ENCODE results near the gene USP12.

DNA sequence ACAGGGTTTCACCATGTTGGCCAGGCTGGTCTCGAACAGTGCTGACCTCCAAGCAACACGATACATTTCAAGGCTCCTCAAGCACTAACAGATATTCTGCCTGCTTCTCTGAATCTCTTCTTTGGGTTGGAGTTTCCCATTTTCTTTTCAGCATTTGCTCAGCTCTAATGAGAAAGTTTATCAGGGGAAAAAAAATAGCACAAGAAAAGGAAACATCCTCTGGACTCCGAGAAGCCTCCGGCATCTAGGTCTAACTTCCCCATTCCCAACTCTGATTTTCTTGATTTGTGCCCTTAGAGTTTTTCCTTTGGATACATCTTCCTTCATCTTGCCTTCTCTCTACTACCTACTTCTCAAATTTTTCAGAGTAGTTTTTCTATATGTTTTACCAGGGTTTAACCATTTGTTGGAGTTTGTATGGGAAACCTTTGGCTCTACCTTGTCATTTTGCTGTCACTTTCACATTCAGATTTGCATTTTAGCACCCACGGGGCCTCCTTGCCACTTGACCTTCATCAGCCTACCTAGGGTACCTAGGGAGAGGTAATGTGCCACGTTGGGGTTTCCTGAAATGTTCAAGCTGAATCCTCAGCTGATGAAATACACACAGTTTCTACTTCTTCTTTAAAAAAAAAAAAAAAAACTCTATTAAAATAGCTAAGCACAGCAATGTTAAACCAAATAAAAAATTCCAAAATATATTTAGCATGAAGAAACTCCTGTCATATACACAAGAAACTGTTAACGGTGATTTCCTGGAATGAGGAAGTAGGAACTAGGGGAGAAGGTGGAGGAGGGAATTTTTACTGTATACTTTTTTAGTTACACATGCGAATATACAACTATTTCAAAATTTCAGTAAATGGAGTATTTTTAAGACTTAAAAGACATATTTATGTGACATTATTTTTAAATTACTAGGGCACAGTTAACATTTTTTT lies 5.1 kb upstream of the USP12 start:
- TF ChIP-seq, protein P1, sequence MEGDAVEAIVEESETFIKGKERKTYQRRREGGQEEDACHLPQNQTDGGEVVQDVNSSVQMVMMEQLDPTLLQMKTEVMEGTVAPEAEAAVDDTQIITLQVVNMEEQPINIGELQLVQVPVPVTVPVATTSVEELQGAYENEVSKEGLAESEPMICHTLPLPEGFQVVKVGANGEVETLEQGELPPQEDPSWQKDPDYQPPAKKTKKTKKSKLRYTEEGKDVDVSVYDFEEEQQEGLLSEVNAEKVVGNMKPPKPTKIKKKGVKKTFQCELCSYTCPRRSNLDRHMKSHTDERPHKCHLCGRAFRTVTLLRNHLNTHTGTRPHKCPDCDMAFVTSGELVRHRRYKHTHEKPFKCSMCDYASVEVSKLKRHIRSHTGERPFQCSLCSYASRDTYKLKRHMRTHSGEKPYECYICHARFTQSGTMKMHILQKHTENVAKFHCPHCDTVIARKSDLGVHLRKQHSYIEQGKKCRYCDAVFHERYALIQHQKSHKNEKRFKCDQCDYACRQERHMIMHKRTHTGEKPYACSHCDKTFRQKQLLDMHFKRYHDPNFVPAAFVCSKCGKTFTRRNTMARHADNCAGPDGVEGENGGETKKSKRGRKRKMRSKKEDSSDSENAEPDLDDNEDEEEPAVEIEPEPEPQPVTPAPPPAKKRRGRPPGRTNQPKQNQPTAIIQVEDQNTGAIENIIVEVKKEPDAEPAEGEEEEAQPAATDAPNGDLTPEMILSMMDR (IDR thresholded peaks at IDR 0.05) = no peak
- TF ChIP-seq POLR2A (IDR thresholded peaks at IDR 0.05) = no peak
- TF ChIP-seq EP300 (IDR thresholded peaks at IDR 0.05) = no peak

Data from tibial nerve (tissue), 4 donors.